IPS DF 19.7 (cell line): ENCODE results near the gene SERPINB1.
A peak's percentile ranks its signal among the peaks of the same experiment; 100 is the strongest.

Experiments
- DNase-seq: peaks from one replicate; pipeline ENCODE4 v3.0.0-alpha.2; 2013; ENCODE audit warnings: low read depth, low spot score

SERPINB1 gene

DNA sequence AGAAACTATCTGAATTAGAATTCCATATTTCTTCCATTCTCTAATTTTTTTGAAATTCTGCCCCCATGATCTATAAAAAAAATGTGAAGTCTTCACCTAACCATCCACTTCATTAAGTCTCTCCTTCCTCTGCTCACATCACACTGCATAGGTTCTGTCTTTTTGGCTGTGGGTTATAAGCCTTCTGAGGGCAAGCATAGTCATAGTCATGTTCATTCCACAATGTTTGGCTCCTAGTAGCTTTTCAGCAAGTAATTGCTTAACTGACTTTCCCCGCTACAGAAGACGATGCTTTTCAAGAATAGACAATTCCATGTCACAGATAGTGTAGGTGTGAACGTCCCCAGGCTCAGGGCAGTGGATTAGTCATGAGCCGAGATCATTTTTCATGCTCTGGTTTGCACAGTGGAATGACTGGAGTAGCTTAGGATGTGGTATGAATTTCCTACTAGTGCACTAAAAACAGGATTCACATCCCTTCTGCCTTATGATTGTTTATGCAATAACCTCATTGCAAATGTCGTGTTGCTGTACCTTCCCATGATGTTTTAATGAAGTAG, 47.4 kb downstream of the SERPINB1 start:
- no peak for DNase-seq

DNA sequence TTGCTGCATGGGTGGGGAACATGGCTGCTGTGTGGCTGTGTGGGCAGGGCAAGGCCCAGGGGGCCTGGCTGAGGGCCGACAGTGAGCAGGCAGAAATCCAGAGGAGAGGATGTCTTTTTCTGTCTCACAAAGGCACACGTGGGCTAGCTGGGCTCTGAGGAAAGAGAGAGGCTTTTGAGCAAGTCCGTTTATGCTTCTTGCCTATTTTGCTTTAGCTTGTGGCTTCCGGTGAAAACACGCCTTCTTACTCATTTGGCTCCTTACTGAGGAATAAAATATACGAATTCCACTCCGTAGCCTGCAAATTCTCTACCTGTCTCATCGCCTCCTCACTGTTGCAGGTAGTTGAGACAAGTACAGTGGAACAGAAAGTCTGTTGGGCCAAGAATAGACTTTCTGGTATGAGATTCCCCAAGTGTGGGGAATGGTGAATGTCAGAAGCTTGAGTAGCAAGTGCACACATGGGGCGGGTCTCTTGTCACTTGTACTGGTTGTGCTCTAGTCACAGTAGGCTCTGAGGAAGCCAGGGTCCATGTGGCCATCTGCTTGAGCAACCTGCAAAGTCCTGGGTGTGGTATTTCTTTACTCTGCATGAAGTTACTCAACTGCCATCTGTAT, 48.0 kb downstream of the SERPINB1 start:
- DNase-seq = no peak

DNA sequence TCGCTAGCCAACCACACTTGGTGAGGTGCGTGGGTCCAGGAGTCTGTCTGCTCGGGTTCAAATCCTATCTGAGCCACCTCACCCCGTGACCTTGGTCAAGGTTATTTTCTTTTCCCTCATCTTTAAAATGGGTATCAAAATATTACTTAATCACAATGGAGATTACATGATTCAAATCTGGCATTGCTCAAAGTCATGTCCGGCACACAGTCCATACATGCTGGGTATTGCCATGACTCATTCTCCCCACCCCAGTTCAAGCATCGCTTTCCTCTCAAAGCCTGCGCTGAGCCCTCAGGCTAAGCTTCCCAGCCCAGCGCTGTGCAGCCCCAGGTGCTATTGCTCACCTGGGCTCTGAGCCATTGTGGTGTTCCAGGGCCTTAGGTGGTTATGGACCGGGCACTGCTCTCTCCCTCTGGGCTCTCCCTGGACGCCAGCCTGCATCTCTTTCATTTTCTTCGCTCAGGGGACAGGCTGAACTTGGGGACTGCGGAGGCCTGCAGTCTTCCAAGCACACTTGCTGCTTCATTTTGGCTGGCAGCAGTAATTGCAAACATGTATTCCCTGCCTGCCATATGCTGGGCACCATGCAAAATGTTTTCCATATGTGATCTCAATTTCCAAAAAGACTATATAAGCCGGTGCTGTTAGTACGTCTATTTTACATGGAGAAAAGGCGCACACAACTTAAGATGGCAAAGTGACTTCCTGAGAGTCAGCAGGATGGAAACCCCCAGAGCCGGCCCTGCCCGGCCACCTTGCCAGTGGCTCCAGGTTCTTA, 49.1 kb downstream of the SERPINB1 start:
- no peak for DNase-seq

DNA sequence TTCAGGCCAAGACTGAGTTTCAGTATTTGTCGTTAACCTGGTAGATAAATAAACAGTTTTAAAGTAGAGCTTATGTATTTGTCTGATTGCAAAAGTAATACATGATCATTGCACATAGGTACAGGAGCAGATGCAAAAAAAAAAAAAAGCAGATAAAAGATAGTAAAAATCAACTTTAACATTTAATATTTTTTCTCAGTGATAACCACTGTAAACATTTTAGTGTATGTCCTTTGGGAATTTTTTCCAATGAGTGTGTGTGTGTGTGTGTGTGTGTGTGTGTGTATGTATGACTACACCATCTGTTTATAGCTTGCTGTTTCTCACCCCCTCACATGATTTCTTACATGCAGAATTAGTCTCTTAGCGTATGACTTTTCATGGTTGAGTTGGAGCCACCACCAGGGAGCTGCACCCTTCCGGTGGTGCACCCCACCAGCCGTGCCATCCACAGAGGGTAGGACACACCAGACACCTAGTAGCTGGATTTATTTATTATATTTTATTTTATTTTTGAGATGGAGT, 50.2 kb downstream of the SERPINB1 start:
- no peak for DNase-seq

DNA sequence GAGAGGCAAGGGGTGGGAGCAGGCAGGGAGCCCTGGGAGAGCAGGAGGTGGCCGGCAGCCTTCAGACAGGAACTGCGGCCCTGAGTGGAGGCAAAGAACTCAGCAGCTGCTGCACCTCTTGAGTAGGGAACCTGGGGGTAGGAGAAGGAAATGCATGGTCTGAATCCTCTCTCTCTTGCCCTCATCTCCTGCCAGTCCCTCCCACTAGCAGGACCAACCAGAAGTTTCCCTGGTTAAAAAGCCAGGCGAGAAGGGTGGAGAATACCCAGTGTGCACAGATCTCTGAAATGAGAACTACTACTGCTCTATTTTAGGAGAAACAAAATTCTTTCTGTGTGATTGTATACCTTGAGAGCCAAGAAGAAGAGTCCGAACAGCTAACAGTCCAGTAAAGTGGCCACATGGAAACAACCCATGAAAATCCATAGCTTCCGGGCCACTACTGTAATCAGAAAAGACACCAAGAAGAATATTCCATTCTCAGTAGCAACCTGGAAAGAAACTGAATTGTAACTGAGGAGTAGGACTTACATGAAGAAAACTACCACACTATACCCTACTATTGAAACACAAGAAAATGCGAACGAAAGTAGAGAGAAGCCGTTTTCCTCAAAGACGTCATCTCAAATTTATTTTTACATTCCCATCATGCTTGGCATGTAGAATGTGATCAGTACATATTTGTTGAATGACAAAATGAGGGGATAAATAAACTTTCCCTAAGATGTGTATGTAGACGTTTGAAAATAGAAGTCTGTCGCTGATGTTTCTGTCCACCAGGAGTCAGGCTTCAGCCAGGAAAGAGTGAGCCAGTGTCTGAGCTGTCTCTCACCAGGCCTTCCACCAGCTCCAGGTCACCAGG, 50.8 kb downstream of the SERPINB1 start:
- peak; percentile 28 for DNase-seq

DNA sequence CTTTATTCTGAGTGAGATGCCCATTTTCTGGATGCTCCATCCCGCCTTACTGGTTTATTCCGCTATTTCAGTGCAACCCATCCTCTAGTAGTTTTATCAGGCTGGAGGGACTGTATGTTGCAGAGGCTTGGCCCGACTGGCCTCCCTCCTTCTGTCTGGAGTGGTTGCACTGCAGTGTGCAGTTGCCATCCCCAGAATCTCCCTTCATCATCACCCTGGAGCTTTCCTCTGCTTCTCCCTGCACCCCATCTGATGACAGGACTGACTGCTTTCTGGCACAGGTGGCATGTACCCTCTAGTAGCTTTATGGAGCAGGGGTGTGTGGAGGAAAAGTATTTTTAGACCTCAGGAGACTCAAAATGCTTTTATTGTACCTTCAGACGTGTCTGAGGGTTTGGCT, 55.4 kb downstream of the SERPINB1 start:
- no peak for DNase-seq

DNA sequence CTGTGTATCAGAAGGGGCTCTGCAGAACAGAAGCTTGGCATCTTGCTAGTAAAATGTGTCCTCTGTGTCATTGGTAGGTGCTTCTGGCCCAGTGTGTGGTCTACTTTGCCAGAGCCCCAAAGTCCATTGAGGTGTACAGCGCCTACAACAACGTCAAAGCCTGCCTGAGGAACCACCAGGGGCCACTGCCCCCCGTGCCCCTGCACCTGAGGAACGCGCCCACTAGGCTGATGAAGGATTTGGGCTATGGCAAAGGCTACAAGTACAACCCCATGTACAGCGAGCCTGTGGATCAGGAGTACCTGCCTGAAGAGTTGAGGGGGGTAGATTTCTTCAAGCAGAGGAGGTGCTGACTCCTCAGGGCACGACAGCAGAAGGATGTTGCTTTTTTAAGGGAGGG, 56.7 kb downstream of the SERPINB1 start:
- DNase-seq = no peak

DNA sequence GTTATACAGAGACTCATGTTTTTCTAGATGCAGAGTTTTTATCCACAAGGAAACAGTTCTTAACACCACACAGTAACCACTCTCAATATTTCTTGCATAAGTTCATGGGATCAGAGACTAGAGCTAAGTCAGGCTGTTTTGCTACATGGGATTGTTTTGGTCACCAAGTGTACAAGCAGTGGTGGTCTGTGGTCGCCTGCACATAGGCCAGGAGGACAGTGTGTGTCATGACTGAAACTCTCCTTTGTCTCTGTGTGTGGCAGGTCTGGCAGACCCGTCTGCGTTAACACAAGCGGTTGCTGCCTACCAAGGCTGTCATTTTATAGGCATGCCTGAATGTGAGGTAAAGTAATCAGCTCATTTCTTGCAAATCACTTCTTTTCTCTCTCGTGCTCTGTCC, 57.6 kb downstream of the SERPINB1 start:
- DNase-seq = no peak

DNA sequence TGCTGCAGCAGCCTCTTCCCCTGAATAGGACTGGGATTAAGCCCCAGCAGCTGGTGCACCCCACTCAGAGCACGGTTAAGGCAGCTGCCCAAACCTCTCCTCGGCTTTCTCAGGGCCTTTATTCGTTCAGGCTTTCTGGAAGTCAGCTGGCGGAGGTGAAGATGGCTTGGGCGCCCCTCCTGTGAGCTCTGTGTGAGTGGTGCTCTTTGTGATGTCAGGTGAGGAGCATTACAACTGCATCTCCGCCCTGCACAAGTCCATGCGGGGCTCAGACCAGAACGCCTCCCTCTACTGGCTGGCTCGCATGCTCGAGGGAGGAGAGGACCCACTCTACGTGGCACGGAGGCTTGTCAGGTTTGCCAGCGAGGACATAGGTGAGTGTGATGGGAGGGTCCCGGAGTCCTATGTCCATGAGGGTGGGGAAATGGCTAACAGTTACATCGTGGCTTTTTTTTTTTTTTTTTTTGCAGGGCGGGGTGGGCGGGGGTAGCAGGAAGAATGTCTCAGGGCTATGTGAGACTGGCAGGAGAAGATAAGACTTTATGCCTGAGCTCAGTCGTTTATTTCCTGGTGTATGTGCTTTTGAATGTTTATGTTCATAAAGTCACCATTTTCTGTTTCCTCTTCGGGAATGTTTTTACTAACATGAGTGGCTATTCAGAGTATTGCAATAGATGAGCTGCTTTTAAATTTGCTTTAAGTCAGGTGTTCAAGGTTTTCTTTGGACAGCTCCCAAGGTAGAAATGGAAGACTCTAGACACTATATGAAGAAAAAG, 58.3 kb downstream of the SERPINB1 start:
- DNase-seq = peak; percentile 25

DNA sequence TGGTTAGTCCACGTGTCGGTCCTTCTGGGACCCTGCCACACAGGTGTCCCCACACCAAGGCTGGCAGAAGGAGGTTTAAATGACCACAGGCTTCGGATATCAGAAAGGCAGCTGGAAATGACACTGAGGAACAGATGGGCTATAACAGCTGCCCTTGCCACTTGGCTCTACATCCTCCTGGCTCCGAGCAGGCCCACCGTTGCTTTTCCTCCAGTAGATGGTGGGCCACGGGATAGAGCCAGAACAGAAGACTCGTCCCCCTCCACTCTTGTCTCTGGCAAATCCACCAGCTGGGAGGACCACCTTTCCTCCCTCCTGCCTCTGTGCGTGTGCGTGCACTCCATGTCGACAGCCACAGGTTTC, 58.9 kb downstream of the SERPINB1 start:
- no peak for DNase-seq

DNA sequence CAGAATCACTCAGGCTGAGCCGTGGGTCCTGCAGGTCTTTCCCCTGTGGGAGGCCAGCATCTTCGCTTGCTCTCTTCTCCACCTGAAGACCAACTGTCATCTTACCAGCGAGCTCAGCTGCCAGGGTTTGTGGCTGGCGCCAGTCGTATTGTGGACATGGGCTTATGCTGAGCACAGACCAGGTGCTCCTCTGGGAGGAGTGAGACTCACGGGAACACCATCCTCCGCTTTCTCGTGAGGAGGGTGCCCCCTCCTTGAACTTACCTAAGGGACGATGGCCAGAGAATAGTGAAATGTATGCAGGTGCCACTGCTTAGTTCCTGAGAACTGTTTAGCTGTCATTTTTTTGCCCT, 59.3 kb downstream of the SERPINB1 start:
- DNase-seq = no peak
